ENCODE data around the gene ZNF839.
"Not testable (repeated sequence)": the region's sequence is repeated elsewhere in the genome, so short reads cannot be mapped to it uniquely, and the experiment has no call there.

Gene ZNF839

DNA sequence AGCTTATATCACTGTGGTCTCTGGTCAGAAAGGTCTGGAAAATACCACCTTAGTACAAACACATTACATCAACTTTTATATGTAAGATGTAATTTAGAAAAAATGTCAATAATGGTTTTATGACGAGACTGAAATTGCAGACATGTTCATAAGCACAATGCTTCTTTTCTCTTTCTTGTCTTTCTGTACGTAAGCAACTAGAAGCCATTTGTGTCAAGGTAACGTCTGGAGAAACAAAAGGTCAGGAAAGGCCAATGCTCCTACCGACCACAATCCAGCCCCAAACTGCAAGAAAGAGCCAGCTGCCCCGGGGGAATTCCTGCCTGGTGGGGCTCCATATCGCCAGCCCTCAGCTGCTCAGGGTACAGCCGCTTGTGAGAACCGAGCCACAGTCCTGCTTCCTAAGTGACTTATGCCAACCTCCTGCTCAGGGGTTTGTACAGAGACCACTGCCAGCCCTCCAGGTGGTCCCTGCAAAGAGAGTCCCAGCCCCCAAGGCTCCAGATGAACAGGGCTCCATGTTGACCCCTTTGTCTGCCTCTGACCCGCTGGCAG lies 6.3 kb downstream of the ZNF839 start:
- TF ChIP-seq CTCF (IDR thresholded peaks at IDR 0.05; ENCODE audit: low read depth, low read length) = no peak
- DNase-seq (ENCODE audit: low read depth in 2 of 2) = no peak
- H3K4me3 ChIP-seq (replicated peaks in 1 of 2; ENCODE audit: low read depth in 2 of 2, low read length in 2 of 2) = no peak overlapping the region

DNA sequence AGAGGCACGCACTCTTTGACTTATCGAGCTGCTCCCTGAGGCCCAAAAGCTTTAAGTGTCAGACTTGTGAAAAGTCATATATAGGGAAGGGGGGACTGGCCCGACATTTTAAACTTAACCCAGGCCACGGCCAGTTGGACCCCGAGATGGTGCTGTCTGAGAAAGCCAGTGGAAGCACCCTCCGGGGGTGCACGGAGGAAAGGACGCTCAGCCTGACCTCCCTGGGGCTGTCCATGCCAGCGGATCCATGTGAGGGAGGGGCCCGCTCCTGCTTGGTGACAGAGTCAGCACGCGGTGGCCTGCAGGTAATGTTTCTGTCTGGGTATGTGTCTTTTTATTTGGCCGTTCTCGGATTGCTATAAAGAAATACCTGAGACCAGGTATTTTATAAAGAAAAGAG lies 7.0 kb downstream of the ZNF839 start:
- no peak for TF ChIP-seq CTCF (IDR thresholded peaks at IDR 0.05; ENCODE audit: low read depth, low read length)
- no peak for DNase-seq (ENCODE audit: low read depth in 2 of 2)
- no peak overlapping the region for H3K4me3 ChIP-seq (replicated peaks in 1 of 2; ENCODE audit: low read depth in 2 of 2, low read length in 2 of 2)

GRCh38 chr14:102329381-102329780 lies 9.8 kb downstream of the ZNF839 start:
- not testable (repeated sequence) for H3K4me3 ChIP-seq (replicated peaks in 1 of 2; ENCODE audit: low read depth in 2 of 2, low read length in 2 of 2); DNase-seq (ENCODE audit: low read depth in 2 of 2)

DNA sequence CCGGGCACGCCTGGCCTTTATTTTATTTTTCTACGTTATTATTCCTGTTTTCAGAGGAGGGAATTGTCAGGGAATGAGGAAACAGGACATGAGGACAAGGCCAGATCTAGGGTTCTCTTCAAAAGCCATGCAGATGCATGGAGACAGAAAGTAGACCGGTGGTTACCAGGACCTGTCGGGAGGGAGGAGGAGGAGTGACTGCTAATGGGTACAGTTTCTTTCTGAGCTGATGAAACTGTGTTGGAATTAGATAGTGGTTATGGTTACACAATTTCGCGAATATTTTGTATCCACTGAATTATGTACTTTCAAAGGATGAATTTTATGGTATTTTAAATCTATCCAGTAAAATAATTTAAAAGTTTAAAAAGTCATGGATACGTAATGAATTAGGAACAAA lies 11.3 kb downstream of the ZNF839 start:
- H3K4me3 ChIP-seq (replicated peaks in 1 of 2; ENCODE audit: low read depth in 2 of 2, low read length in 2 of 2) = no peak overlapping the region
- TF ChIP-seq CTCF (IDR thresholded peaks at IDR 0.05; ENCODE audit: low read depth, low read length) = no peak

DNA sequence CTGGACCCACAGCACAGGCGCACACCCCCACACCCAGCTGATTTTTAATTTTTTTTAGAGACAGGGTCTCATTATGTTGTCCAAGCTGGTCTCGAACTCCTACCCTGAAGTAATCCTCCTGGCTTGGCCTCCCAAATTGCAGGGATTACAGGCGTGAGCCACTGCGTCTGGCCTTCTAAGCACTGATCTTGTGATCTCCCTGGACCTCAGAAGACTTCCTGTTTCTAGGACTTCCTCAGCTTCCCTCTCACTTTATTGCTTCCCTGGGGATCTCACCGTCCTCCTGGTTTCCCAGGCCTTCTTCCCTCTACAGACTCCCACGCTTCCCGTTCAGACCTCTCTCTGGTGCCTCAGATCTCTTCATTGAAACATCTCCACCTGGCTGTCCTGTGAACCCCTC lies 13.8 kb downstream of the ZNF839 start:
- DNase-seq (ENCODE audit: low read depth in 2 of 2) = no peak
- no peak overlapping the region for H3K4me3 ChIP-seq (replicated peaks in 1 of 2; ENCODE audit: low read depth in 2 of 2, low read length in 2 of 2)
- no peak for TF ChIP-seq CTCF (IDR thresholded peaks at IDR 0.05; ENCODE audit: low read depth, low read length)

More for the DNA sequence above, 11.3 kb downstream of the ZNF839 start:
- DNase-seq (ENCODE audit: low read depth in 2 of 2) = no peak

DNA sequence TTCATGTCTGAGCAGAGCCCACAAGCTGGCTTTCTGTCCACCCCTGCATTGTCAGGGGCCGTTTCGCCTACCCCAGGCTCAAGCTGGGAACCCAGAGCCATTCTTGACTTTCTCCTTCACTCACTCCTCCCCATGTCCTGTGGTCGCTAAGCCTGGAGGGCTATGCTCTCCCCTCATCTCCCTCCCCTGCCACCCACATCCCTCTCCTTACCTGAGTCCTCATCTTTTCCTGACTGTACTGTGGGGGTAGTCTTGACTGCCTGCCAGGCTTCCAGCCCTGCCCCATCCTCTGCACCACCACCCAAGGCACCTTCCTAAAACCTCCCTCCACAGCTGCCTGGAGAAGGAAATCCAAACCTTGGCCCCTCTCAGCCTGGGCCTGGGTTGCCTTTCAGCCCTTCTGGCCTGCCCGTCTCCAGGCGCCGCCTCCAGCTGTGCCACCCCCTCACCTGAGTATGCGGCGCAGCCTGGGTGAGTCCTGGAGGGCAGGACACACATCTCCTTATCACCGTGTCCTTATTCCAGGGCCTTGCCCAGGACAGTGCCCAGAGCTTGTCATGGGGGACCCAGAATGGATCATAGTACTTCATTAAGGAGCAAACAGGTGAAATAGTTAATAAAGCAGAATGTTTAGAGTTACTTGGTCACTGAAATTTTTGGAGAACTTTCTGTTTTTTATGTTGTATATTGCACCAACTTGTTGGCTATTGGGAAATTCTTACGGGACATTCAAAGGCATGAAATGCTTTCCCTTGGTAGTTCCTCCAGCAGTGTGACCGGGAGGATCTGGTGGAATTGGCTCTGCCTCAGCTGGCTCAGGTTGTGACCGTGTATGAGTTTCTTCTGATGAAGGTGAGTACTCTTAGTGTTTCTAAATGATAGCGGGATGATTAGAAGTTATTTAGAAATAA lies 14.5 kb downstream of the ZNF839 start:
- DNase-seq (ENCODE audit: low read depth in 2 of 2) = no peak
- TF ChIP-seq CTCF (IDR thresholded peaks at IDR 0.05; ENCODE audit: low read depth, low read length) = no peak
- H3K4me3 ChIP-seq (replicated peaks in 1 of 2; ENCODE audit: low read depth in 2 of 2, low read length in 2 of 2) = no peak overlapping the region

DNA sequence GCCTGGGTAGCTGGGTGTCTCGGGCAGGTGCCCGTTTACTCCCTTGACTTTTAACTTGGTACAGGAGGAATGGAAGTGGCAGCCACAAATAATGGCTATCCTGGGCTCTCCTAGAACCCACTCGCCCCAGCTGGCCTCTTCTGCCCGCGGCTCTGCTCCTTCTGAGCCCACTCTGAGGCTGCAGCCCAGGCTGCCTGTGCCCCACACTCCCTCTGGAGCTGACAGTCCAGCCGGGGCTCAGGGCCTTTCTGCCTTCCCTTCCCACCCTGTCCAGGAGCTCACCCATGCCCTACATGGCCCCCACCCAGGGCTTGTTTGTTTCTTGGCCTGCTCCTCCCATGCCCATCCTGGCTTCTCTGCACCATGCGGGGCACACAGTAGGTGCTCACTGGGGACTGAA lies 15.6 kb downstream of the ZNF839 start:
- TF ChIP-seq CTCF (IDR thresholded peaks at IDR 0.05; ENCODE audit: low read depth, low read length) = no peak
- no peak for DNase-seq (ENCODE audit: low read depth in 2 of 2)
- H3K4me3 ChIP-seq (replicated peaks in 1 of 2; ENCODE audit: low read depth in 2 of 2, low read length in 2 of 2) = no peak overlapping the region
